GM19468 (cell line): ENCODE measurements around the gene ANGEL1.

Experiments
- ATAC-seq: cut with Tn5 transposase; IDR thresholded peaks from one replicate; pipeline ENCODE4 v1.9.1; 2021; ENCODE audit warnings: mild to moderate bottlenecking, moderate library complexity, moderate number of reproducible peaks; ENCODE audit not compliant: unreplicated experiment; ENCODE audit errors: extremely low read depth

The ANGEL1 gene

DNA sequence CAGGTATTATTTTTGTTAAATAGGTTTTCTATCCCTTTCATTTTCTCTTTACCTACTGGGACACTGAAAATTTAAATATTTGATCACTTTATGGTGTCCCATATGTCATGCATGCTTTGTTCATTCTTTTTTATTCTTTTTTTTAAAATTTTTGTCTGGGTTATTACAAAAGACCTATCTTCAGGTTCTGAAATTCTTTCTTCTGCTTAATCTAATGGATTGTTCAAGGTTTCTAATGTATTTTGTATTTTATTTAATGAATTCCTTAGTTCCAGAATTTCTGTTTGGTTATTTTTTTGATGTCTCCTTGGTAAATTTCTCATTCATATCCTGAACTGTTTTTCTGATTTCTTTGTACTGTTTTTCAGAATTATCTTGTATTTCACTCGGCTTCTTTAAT lies 71.6 kb downstream of the ANGEL1 start:
- no peak for ATAC-seq
